Eye (tissue), 1 donor: ENCODE results near the gene HJV.

Experiments
- DNase-seq: peaks from one replicate; pipeline ENCODE4 v3.0.0-alpha.2; 2015

Gene HJV

DNA sequence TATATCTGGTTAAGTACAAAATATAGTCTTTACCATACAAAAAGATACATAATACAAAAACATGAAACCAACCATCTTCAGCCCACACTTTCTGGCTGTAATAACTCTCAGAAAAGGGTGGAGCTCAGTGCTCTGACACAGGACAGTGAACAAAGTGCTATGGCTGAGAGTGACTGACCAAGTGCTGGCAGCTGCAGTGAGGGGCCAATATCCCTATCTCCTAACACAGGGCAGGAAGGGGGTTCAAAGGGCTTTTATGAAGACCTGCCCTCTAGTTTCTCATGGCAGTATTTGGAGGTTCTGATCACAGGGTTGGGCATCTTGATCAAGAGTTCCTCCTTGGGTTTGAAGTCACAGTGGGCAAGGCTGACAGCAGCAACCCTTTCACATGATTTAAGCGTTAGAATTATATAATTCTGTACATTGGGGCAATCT lies 29.0 kb downstream of the HJV start:
- no peak for DNase-seq

DNA sequence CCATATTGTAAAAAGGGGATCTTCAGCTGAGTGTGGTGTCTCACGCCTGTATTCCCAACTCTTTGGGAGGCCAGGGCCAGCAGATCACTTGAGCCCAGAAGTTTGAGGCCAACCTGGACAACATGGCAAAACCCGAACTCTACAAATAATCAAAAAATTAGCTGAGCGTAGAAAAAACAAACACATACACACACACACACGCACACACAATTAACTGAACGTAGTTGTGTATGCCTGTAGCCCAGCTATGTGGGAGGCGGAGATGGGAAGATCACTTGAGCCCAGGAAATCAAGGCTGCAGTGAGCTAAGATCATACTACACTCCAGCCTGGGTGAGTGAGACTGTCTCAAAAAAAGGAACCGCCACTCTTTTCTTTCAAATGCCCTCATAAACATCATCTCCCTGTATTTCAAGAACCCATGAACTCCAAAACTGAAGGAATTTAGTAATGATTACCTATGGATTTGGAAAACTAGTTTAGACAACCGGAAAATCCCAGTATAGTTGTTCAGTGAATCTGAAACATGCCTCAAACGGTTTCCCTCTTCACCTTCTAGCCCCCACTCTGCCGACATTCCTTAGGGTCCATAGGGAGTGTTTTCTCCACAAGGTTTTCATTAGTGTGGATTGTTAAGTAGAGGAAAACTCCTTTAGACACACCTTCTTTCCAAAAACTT lies 29.7 kb downstream of the HJV start:
- DNase-seq: peak; percentile 49

DNA sequence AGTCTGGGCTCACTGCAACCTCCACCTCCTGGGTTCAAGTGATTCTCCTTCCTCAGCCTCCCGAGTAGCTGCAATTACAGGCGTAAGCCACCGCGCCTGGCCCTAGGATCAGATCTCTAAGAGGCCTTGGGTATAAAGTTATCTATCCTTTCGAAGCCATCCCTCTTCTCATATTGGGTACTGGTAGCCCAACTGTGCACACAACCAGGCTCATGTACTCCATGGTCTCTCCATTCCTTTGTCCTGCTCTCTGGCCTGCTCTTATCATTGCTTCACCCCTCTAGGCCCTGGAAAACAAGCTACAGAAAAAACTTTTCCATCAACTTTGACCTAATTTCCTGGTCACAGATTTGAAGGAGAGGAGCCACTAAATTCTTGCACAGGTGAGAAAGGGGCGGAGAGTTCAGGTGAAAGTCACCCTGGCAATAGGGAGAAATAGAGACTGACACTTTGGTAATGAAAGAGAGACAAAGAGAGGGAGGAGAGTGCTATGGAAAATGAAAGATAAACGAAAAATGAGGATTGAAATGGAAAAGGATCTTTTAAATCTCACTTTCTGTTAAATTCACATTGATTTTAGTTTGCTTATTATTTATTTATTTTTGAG lies 31.2 kb downstream of the HJV start:
- no peak for DNase-seq

DNA sequence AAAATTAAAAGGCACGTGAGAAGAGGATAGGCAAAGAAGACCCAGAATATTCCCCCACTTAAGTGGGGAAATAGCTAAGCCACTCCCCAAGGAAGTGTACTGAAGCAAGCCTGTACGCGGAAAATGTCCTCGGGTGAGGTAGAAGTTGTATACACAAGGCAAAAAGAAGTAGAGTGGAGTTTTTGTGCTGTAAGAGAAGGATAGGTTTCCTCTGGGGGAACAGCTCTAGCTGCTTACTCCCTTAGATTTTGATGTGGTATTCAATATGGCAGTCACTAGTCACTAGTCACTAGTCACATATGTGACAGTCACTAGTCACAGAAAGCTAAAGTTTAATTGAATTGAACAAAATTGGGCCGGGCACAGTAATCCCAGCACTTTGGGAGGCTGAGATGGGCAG lies 32.8 kb downstream of the HJV start:
- no peak for DNase-seq

DNA sequence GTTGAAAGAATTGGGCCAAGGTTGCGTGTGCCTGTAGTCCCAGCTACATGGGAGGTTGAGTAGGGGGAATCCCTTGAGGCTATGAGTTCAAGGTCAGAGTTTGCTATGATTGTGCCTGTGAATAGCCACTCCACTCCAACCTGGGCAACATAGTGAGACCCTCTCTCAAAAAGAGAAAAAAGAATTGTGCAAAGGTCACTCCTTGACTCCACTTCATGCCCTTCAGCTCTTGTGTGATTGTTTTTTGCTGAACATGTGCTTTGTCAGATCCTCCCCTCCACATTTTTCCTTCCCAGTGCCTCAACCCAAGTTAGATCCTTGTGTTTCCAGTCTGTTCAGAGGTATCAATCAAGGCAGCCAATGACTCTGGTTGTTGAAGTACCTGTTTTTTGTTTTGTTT lies 33.6 kb downstream of the HJV start:
- no peak for DNase-seq

DNA sequence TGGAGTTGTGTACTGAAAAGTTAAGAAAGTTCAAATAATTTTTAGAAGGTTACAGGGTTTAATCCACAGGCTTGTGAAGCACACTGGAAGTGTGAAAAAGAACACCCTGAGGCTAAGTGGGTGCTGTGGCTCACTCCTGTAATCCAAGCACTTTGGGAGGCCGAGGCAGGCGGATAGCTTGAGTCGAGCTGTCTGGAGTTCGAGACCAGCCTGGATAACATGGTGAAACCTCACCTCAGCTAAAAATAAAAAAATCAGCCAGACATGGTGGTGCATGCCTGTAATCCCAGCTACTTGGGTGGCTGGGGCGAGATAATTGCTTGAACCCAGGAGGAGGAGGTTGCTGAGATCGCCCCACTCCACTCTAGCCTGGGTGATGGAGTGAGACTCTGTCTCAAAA lies 35.0 kb downstream of the HJV start:
- no peak for DNase-seq

DNA sequence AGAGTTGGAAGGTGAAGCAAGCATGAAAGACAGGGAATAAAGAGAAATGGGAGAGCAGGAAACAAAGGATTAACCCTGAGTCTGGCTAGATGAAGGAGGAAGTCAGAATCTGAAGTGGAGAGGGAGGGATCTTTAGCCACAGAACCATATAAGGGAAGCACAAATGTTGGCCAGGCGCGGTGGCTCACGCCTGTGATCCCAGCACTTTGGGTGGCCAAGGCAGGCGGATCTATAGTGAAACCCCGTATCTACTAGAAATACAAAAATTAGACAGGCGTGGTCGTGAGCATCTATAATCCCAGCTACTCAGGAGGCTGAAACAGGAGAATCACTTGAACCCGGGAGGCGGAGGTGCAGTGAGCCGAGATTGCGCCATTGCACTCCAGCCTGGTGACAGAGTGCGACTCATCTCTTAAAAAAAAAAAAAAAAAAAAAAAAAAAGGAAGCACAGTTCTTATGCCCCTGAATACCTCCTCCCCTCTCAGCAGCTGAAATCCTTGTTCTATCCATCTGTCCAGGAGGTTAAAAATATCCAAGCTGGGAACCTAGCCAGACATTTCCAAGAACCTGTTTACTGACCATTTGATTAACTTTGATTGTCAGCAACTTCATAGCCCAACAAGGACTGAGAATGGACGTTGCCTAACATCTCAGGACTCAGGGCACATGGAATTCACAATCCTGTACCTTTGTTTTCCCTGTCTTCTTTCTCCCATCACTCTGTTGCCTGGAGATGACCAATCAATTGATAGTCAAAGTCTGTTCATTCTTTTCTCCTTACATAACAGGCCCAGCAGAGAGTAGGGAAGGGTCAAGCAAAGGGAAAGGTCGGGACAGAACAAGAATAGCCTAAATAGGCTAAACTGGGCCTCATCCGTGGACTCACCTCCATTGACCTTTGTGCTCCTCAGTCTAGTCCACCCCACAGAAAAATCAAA lies 35.8 kb downstream of the HJV start:
- peak; percentile 39 for DNase-seq

DNA sequence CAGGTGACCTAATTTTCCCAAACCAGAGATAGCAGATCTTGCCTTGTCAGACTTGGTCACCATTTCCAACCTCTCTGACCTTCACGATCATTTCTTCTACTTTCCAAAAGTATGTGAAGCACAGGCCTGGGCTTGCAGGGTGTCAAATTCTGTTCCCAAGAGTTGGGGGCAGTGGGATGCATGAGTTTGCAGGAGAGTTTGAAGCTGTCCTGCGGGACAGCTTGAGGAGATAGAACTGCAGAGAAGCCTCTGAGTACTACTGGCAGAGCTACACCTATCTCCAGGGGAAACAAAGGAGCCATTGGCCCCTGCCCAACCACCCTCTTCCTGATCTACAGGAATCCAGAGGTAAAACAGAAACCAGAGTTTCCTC lies 36.4 kb downstream of the HJV start:
- no peak for DNase-seq

DNA sequence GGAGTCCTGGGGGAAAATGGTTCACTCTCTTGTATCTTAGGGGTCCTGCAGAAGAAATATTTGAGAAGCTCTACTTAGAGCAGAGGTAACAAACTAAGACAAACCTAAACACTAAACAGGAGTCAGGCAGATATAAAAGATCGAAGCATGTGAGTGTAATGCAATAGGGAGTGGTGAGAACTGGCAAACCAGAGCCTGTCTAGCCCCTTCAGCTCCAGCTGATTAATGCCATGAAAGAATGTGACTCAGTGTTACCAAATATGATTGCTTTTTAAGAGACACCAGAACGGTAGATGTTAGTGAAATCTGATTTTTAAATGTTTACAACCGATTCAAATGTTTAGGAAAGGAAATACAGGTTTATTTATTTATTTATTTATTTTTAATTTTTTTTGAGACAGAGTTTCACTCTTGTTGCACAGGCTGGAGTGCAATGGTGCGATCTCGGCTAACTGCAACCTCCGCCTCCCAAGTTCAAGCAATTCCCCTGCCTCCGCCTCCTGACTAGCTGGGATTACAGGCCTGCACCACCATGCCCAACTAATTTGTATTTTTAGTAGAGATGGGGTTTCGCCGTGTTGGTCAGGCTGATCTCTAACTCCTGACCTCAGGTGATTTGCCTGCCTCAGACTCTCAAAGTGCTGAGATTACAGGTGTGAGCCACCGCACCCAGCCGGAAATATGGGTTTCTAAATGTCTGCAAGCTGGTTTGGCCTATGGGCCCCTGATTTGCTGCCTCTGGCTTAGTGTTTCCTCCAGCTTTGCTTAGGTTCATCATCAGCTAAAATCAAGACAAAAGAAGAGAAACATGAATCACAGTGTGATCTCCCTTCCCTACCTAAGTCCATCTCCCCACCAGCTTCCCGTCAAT lies 37.3 kb downstream of the HJV start:
- DNase-seq: no peak

DNA sequence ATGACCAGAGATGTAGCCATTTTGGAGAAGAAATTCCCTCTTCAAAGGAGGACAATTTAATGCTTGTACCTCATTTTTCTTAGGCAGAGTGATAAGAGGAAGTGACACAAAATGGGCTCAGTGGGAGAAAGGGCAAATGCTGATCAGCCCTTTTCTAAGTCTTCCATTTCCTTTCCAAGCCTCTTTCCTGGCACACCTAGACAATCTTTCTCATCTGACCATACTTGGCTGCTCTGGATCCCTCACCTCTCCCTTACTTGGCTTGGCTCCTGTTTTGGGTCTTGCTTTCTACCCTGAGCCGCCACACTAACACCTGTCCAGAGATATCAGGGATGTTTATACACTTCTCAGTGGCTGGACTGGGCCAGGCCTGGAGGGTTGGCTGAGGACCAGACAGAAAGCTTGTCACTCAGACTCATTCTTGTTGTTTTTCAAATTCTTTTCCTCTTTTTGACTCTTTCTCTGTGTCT lies 38.3 kb downstream of the HJV start:
- no peak for DNase-seq

DNA sequence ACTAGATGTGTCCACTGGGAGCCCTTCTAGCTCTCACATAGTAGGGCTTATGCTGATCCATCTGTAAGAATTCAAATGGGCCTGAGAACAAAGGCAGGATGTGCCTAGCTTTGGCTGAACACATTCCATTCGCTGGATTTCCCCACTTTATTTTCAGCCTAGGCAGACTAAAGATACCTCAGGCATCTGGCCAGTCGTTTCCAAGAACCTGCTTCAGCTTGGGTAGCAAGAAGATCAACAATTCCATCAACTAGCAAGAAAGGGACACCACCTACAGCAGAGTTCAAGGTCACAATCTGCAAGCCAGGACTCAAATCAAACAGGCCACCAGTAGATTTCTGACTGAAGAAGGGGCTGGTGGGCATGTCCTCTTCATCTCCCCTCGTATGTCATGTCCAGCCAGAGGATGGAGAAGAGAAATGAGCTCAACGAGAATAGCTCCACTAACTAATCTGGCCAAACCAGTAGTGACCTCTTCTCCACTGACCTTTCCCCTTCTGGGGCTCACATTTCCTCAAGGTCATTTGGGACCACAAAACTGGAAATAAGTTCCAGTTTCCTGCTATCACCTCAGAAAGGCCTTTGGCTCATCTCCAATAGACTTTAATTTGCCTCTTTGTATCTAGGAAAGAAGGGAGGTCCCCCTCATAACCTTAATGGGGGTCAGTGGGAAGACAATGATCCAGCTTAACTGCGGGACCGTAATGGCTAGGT lies 39.4 kb downstream of the HJV start:
- DNase-seq: no peak

DNA sequence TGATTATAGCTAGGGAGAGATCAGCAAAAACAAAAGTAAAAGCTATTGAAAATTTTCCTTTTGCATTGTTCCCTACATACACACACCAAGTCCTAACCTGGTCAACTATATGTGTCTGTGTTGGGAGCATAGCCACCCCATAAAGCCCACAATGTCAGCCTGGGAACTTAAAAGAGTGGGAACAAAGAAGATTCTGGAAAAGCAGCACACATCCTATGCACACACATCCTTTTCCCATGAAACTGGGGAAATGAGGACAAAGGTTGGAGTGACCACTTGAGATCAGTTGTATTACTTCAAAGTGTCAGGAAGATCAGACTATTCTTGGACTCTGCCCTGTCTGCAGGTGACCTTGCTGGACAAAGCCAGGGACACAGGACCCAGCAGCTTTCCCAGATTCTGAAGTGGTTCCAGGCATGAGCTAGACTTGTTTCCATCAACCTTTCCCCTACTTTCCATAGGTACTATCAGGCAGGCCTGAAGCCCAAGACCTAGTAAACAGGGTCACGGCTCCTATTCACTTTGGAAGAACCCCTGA lies 41.0 kb downstream of the HJV start:
- no peak for DNase-seq

DNA sequence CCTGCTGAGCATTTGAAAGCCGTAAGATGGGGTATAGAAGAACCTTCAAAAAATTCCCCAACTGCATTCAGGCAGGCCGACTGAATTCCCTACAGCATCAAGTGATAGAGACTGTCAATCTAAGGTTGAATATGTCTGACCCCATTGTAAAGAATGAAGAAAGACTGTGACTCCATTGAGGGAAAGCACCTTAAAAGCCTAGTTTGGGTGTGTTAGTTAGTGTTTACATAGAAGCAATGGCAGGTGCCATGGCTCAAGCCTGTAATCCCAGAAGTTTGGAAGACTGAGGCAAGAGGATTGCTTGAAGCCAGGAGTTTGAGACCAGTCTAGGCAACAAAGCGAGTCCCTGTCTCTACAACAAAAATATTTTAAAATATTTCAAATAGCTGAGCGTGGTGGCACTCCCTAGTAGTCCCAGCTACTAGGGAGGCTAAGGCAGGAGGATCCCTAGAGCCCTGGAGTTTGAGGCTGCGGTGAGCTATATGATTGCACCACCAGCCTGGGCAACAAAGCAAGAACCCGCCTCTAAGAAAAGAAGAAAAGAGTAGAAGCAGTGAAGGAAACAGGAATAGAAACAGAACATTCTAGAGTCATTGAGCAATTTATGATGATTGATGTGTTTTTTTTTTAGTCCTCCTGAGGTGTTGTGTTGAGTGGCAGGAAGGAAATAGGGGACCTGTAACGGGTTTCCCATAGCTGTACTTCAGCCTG lies 41.6 kb downstream of the HJV start:
- no peak for DNase-seq

DNA sequence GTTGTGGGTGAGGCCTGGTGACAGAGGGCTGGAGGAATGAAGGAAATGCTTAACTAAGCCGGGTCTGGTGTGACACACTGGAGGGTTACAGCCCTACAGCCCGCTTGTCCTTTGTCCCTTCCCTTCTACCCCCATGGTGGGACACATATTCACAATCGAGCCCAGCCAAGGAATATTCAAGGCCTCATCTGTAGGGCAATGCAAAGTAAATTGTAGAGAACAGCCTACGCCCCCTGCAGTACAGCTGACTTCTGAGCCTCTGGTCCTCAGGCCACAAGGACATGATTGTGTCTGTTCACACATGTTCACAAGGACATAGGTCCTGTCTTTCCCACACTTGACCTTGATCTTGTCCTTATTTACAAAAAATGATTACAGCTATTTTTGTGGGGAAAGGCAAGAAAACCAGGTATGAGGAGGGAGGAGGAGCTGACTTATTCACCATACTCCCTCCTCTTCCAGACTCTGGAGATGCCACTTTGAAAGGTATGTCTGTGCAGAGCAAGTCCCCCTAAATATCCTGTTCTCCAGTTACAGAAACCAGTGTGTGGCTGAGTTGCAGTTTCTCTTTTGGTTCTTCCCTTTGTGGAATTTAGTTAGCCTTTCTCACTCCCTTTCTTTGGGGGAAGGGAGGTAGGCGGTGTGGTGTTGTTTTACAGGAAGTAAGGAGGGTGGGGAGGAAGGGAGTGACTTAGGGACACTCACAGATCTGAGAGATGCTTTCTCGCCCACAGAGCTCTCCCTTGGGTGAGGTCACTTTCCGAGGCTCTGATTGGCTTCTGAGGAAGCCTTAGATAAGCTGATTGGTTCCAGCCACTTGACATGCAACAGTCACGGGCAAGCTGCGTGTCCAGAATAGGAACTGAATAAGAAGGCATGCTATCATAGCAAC lies 42.4 kb downstream of the HJV start:
- DNase-seq: peak; percentile 96

DNA sequence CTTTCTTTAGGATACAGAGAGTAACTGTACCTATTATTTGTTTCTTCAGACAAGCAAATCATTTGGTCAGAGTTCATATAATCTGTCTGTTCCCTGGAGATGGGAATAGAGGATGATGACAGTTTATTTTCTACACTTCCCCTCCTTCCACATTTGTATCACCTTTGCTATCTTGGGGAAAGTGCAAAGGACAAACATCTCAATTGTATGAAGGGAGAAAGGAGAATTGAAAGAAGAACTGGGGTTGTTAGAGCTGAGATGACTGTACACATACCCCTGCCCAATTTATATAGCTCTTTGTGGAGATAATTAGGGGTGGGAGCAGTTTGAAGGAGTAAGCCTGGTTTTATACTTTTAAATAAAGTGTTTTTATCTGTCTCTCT lies 43.1 kb downstream of the HJV start:
- DNase-seq: no peak

DNA sequence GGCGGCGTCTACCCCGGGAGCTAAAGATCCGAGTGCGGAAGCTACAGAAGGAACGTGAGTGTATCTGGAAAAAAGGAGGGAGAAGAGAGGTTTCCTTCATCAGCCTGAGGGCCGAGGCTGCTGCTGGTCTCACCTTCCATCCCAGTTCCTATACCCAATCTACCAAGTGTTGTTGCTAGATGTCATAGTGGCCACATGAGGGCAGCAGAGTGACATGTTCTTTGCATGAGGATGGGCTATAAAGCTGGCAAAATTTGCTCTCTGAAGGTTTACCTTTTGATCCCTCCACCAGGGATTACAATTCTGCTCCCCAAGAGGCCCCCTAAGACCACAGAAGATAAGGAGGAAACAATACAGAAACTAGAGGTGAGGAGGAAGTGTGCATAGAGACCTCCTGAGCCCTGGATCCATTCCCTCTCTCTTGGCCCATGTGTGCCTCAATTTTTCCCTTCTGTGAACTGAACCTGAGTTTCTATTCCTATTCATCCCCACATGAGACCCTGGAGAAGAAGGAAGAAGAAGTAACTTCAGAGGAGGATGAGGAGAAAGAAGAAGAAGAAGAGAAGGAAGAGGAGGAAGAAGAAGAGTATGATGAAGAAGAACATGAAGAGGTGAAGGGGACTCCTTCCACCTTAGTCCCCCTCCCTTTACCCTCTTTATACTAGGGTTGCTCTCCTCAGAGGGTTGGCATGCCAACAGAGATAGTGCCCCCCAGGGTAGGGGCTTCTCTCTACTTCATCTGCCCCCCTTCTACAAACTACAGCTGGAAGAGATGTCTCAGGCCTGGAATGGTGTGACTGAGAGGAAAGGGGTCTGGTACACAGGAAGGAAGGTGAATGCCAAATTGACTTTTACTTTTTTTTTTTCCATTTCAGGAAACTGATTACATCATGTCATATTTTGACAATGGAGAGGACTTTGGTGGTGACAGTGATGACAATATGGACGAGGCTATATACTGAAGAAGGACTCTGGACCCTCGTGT lies 43.8 kb downstream of the HJV start:
- peak; percentile 93 for DNase-seq

DNA sequence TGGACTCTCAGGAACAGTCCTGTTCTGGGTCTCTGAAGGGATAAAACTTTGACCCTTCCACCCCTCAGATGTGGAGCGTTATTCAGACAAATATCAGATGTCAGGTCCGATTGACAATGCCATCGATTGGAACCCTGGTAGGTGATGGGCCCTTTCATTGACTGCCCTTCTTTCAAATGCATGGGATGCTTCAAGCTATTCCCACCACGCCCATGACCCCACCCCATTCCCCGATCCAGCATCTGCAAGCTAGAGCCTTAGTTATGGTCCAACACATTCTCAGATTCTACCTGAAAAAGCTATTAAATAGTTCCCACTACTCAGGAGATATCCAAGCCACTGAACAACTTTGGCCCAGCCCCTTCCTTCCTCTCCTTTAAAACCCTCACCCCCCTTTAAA lies 44.5 kb downstream of the HJV start:
- DNase-seq: no peak

DNA sequence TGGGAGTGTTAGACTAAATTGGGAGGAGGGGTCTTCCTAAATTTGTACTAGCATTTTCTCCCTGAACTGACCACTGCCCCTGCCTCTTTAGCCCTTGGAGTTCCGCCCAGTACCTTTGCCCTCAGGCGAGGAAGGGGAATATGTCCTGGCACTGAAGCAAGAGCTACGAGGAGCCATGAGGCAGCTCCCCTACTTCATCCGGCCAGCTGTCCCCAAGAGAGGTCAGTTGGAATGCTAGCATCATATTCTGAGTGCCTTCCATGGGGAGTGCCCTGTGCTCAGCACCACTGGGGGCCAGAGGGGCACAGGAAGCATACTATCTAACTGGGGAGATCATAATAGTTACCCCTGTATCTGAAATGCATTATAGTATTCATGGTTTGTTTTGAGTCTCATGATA lies 46.3 kb downstream of the HJV start:
- no peak for DNase-seq

DNA sequence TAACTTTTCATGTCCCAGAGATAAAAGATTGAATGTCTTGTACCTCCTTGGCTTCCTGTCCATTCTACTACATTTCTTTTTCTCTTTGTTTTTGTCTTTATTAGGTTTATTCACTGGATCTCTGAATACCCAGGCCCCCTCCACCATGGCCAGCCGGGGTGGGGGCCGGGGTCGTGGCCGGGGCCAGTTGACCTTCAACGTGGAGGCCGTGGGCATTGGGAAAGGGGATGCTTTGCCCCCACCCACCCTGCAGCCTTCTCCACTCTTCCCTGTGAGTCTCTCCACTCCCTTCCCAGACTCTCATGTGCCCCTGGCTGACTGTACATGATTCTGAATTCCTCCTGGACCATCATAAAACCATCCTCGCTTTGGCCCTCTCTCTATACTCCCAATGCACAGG lies 46.8 kb downstream of the HJV start:
- DNase-seq: no peak
